GM21528 (cell line): ENCODE results near the gene ATG101.
"Not testable (repeated sequence)": the region's sequence is repeated elsewhere in the genome, so short reads cannot be mapped to it uniquely, and the experiment has no call there.

Experiments
- ATAC-seq: cut with Tn5 transposase; IDR thresholded peaks from one replicate; pipeline ENCODE4 v1.9.1; 2021; ENCODE audit warnings: mild to moderate bottlenecking, moderate library complexity; ENCODE audit not compliant: unreplicated experiment, low FRiP score

ATG101 gene

DNA sequence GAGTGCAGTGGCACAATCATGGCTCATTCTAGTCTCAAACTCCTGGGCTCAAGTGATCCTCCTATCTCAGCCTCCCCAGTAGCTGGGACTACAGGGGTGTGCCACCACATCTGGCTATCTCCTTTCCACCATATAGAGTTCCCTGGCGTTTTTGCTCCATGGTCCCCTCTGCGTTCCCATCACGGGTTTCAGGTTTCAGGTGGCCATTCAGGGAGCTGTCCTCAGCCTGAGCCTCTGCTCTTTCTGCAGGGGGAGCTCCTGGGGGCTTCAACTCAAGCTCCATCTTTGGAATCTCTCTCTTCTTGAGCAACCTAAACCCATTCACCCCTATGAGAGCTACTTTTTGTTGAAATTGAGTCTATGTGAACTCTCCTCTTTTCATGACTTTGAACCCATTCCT lies 21.3 kb downstream of the ATG101 start:
- no peak for ATAC-seq

DNA sequence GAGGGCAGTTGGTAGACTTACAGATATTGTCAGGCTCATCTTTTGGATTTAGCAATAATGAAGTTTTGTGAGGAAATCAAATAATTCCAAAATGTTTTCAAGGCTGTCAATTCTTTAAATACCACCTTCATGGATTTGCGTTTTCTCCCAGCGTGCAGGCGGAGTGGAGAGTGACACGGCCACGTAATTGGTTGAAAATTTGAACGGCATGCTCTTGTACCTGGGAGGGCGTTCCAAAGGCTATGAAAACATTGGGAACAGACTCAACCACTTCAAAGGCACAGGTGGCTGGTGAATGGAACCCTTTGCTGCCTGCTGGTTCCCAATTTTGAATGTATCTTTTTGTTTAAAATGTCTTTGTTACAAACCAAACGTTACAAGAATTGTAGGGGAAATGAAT lies 22.1 kb downstream of the ATG101 start:
- no peak for ATAC-seq

DNA sequence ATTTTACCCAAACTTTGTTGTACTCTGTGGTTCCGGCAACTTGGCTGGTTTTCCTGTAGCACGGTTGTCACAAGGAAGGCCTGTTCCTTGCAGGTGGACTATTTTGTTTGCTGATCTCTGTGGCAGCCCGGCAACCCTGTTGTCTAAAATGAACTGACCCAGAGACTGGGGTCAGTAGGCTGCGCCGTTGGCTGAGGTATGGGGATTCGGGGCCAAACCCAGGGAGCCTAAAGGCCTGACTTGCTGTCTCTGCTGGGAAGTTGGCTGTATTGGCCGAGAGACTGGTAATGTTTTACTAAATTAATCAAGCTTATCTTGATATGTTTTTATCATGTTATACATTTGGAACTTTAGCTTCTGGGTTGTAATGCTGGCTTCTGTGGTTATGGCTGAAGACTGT lies 23.6 kb downstream of the ATG101 start:
- no peak for ATAC-seq

DNA sequence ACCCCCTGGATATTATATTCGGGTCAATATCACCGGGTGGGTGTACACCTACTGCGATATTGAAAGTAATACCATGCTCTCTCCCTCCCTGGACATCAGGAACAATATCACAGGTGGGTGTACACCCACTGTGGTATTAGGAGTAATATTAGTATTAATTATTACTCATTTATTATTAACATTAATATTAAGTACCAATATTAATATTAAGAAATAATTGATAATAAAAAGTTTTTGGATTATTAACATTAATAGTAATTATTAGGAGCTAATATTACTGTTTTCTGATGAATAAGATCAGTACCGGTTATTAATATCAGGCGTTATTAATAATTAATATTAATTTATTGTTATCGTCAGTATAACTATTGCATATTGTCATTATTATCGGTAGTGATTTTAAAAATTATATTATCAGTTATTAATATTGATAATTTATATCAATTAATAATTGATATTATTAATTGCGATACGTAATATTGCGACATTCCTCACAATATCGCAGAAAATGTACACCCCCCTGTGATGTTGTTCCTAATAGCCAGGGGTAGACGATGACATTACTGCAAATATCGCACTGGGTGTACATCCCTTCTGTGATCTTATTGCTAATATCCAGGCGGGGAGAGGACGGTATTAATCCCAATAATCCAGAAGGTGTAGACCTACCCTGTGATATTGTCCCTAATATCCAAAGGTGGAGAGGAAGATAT lies 26.7 kb downstream of the ATG101 start:
- ATAC-seq, result no peak

DNA sequence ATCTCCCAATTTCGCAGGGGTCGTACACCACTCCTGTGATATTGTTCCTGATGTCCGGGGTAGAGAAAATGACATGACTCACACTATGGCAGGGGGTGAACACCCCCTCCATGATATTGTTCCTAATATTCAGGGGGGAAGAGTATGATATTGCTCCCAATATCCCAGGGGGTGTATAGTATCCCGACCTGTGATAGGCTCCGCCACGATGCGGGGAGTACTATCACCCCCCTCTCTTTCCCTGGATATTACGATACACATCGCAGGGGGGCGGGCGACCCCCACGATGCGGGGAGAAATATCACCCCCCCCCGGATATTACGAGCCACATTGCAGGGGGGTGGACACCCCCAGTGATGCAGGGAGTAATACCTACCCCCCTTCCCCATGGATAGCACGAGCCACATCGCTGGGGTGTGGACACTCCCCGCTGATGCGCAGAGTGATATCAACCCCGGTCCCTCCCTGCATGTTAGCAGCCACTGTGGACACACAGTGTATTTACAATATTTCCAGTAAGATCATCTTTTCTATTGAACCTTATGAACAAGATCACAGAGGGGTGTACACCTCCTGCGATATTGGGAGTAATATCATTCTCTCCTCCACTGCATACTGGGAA lies 27.4 kb downstream of the ATG101 start:
- no peak for ATAC-seq

DNA sequence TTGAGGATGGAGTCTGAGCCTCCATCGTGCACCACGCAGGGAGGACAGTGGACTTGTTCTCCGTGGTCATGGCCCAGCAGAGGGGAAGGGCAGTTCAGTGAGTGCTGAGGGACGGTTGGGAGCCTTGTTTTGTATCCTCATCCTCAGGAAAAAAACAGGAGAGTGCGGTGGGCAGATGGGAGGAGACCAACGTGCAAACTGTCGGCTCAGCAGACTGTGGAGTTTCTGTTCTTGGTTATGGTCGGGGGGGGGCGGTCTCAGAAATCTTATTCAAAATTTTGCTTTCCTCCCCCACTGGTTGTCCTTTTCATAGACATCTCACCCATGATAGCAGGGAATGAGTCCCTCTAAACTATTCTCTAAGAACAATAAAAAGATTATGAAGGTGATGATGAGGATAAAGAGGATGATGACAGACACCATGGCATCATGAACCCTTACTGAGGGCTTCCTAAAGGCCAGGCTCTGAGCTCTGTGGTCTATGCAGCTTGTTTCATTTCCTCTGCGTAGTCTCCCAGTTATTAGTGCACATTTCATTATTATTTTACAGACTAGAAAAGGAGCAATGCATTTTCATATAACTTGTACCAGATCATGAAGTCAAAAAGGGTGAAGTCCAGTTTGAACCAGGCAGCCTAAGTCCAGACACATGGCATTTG lies 34.8 kb downstream of the ATG101 start:
- not testable (repeated sequence) for ATAC-seq

DNA sequence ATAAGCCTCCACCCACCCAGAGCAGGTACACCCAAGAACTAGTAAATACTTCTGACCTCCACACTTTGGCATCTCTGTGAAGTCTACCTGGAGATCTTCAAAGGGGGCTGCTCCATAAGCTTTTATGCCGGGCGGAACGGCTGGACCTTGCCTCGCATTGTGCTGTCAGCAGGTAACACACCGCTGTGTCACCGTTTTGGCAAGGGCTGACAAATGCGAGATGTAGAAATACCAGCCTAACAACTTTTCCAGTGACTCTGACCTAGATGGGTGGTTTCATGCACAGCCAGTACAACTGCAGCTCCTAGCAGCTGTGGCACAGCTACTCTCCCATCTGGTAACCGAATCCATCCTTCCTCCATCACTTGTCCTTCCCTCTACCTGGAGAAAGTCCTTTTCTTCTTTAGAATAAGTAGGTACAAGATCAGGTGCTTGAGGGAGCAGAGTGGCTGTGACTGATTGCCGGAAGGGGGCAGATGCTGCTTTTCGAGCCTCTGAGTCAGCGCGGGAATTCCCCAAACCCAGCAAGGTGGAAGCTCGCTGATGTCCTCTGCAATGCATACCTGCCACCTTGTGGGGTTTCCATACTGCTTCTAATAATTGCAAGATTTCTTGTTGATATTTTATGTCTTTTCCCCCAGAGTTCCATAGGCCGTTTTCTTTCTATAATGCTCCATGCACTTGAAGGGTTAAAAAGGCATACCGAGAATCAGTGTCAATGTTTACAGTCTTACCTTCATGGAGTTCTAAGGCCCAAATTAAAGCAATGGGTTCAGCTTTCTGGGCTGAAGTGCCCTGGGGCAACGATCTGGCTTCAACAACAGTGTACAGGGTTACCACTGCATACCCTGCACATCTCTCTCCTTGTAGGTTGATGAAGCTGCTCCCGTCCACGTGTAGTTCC lies 46.7 kb downstream of the ATG101 start:
- not testable (repeated sequence) for ATAC-seq

DNA sequence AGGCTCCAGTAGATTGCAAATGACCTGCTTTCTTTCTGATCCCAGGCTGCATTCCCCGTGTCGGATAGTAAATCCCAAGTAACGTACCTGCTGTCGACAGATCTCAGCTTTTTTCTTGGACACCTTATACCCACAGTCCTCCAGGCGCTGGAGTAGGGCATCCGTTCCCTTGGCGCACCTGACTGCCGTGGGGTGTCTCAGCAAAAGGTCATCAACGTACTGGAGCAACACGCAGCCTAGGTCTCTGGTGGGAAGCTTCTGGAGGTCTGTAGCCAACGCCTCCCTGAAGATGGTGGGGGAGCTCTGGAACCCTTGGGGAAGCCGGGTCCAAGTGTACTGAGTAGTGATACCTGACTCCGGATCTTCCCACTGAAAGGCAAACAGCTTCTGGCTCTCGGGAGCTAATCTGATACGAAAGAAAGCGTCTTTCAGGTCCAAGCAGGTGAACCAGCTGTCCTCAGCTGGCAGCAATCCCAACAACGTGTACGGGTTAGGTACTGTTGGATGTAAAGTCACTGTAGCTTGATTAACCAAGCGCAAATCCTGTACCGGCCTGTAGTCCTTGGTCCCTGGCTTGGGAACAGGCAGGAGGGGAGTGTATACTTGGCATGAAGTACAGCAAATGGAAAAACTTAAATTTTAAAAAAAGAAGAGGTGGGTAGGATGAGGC lies 48.2 kb downstream of the ATG101 start:
- peak; percentile 27 for ATAC-seq

DNA sequence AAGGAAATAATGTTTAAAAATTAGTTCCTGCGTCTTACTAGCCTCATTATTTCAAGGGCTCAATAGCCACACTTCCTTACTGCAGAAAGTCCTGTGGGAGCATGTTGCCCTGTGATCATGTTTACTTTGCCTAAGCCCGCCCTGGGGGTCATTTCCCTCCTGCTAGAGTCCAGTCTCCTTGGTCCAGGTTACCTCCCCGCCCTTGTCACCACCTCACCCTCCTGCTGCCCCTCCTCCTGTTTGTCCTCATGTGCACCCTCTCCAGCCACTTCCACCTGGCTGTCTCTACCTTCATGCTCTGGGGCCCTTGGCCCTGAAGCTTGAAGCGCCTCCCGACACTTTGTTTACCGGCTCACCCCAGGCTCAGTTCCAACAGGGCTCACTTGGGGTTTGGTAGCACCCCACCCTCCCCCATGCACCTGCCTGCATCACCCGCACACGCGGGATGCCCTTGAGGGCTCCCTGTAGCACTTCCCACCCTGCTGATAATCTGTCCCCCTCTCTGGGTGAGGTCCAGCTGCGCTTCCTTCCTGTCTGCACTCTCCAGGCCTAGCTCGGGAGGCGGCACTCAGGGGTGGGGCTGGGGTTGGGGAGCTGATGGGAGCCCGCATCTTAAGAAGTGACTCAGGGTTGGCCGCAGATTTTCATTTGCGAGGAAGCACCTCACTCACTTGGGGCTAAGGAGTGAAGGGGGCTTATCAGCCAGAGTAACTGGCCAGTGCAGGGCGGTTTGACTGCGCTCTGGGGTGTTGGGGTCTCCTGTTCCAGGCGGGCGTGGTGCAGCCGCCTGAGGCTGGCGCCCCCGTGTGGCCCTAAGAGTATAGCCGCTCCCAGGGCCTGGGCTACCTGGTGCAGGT lies 49.8 kb downstream of the ATG101 start:
- no peak for ATAC-seq

DNA sequence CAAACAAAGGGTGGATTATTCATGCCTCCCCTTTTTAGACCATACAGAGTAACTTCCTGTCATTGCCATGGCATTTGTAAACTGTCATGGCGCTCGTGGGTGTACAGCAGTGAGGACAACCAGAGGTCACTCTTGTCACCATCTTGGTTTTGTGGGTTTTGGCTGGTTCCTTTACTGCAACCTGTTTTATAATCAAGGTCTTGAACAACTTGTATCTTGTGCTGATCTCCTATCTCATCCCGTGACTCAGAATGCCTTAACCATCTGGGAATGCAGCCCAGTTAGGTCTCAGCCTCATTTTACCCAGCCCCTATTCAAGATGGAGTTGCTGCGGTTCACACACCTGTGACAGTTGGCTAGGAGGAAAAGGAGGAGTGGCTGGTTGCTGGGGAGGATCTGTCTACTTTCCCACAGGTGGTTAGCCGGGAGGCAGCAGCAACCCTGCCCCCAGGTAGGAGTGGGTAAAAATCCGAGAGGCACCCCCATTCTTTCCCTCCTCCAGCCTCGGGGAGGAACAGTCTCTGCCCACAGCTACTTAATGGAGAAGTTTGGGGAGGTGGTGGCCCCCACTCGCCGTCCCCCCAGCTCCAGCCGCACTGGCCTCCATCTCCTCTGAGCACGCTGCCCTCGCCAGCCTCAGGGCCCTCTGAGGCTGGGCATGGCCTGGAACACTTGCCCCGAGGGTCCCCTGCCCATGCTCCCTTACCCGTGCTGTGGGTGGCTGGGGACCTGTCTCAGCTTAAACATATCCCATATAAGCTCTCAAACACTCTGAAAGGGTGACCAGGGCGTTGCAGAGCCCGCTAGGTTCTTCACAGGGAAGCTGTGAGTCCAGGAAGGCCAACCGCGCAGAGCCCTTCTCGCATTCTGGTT lies 51.4 kb downstream of the ATG101 start:
- no peak for ATAC-seq

DNA sequence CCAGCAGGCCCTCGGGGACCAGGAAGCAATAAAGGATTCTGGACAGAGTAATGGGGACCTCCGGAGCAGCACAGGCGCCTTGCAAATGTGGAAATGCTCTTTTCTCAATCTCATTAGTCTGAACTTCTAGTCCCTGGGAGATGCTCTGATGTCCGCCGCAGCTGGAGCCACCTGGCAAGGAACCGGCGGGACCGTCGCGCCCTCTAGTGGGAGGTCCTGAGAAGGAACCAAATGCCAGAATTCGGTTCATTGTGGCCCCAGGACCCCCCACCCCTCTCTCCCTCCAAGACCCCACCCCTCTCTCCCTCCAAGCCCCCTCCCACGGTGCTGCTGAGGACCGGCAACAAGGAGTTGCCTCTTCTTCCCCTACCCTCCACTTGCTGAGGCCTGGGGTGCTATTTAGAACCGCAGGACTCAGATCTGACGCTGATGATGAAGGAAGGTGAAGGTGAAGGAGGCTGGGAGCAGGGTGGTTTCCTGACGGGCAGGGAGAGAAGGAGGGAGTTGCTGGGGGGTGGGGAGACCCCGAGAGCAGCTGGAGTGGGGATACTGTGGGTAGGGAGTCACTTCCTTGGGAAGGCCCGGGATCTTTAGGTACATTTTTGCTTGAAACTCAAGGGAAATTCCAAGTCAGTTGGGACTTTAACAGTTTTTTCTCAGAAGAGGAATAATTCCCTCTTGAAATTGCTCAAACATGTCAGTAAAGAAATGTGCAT lies 52.2 kb downstream of the ATG101 start:
- no peak for ATAC-seq

DNA sequence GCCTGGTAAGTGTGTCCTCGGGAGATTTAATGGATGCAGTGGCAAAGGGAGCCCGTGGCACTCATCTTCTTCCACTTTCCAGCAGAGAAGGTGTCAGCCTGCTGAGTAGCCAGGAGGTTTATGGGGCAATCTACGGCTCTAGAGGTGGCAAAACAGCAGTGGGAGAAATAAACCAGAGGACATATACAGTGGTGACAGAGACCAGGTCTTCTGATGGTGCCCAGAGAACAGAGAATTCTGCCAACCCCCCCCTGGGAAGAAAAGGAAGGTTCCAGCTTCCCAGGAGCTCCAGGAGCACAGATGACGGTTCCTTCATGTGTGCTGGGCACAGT lies 52.7 kb downstream of the ATG101 start:
- no peak for ATAC-seq

DNA sequence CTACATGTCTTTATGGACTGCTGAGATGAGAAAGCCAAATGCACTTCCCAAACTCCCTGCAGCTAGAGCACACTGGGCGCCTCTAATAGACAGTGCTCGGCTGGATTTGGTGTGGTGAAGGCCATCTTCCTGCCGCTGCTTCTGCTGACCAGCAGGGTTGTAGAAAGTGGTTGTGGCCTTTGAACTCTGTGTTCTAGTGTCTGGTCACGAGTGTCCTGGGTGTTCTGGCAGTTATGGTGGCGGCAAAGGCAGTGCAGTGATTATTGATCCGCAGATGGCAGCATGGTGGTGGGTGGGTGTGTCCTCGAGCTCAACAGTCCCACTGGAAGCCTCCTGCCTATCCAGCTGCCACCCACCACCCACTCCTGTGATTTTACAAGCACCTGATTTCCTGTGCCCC lies 53.1 kb downstream of the ATG101 start:
- ATAC-seq, result no peak

DNA sequence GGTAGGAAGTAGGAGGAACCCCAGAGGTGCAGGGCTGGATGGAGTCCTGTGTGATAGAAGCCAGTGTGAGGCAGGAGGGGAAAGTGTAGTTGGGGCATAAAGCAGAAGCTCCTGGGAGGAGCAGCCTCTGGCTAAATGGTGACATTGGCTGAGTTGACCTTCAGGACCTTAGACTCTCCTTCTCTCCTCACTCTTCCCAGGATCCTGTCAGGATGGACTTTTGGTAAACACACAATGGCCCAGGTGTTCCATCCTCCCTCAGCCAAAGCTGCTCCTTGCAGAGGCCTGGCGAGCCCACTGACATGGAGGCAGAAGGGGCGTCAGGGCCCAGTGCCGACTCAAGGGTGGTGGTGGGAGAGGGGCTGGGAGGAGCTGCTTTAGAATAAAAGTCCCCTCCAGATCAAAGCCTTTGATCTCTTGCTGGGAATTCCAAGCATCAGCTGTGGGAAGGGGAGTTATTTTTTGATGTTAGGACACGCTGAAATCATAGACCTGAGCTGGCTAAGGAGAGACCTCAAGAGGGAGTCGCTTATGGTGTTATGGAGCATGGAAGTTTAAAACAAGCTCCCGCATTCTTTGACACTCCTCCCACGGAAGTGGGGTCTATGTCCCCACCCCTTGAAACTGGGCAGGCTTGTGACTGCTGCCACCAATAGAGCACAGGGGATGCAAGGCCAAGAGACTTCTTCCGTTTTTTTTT lies 53.9 kb downstream of the ATG101 start:
- no peak for ATAC-seq

DNA sequence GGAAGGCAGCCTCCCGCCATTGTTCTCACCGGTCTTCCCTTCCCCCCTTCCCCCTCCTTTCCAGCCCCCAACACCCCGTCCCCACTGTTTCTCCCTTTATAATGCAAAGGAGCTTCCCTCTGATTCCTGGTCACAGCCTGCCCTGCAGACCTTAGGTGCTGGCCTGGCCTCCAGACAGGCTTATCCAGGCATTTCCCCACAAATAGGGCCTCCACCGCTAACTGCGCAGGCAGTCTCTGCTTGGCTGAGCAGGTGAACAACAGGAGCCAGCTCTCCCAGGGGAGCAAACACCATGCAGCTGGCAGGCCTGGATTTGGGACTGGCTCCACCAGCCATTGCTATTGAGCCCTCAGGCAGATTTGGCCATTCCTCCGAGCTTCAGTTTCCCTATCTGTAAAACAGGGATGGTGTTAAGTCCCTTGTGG lies 55.7 kb downstream of the ATG101 start:
- no peak for ATAC-seq

DNA sequence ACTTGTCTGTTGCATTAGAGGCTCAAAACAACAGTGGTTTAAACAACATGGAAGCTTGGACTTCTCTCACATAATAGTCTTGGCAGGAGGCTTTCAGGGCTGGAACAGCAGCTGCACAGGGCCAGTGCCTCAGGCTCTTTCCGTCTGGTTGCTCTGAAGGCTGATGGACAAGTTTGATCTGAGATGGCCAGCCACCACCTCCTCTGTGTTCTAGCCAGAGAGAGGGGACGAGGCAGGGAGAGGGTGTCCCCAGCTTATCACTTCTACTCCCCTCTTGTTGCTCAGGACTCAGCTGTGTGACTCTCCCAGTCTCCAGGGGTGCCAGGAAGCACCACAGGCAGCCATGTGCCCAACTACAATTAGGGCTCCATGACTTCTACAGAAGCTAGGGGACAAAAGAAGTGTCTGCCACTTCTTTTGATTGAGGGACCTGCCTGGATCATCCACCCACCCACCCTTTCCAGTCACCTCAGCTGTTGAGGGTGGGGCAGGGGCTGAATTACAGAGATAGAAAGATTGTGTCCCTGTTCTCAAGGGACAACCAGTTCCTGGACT lies 56.3 kb downstream of the ATG101 start:
- no peak for ATAC-seq
